Effector memory CD4-positive, alpha-beta T cell (primary cell): ENCODE results near the gene CA5A.
"Not testable (repeated sequence)": the region's sequence is repeated elsewhere in the genome, so short reads cannot be mapped to it uniquely, and the experiment has no call there.

Experiments
- DNase-seq, 3 donors: peaks; one replicate each; pipeline ENCODE4 v3.0.0-alpha.2; 2020
- H3K27ac ChIP-seq: 2 replicates; pipeline ENCODE4 v1.7.0; 2013; ENCODE audit warnings: mild to moderate bottlenecking, low read length, moderate library complexity; ENCODE audit not compliant: insufficient read depth, poor library complexity, severe bottlenecking
- H3K27me3 ChIP-seq: replicated peaks from 2 replicates; pipeline ENCODE4 v1.7.0; 2013; ENCODE audit warnings: mild to moderate bottlenecking, low read length; ENCODE audit not compliant: insufficient read depth, control insufficient read depth, poor library complexity, severe bottlenecking
- H3K36me3 ChIP-seq: 2 replicates; pipeline ENCODE4 v1.7.0; 2013; ENCODE audit warnings: mild to moderate bottlenecking, low read length, moderate library complexity; ENCODE audit not compliant: control insufficient read depth, insufficient read depth
- H3K4me1 ChIP-seq: 2 replicates; pipeline ENCODE4 v1.7.0; 2013; ENCODE audit warnings: low read length, mild to moderate bottlenecking; ENCODE audit not compliant: control insufficient read depth, insufficient read depth, poor library complexity, severe bottlenecking
- H3K4me3 ChIP-seq: 2 replicates; pipeline ENCODE4 v1.7.0; 2013; ENCODE audit warnings: low read length, low read depth, mild to moderate bottlenecking; ENCODE audit not compliant: insufficient read depth, poor library complexity, severe bottlenecking
- H3K9me3 ChIP-seq: 2 replicates; pipeline ENCODE4 v1.7.0; 2013; ENCODE audit warnings: mild to moderate bottlenecking, low read length, moderate library complexity; ENCODE audit not compliant: control insufficient read depth

CA5A gene

DNA sequence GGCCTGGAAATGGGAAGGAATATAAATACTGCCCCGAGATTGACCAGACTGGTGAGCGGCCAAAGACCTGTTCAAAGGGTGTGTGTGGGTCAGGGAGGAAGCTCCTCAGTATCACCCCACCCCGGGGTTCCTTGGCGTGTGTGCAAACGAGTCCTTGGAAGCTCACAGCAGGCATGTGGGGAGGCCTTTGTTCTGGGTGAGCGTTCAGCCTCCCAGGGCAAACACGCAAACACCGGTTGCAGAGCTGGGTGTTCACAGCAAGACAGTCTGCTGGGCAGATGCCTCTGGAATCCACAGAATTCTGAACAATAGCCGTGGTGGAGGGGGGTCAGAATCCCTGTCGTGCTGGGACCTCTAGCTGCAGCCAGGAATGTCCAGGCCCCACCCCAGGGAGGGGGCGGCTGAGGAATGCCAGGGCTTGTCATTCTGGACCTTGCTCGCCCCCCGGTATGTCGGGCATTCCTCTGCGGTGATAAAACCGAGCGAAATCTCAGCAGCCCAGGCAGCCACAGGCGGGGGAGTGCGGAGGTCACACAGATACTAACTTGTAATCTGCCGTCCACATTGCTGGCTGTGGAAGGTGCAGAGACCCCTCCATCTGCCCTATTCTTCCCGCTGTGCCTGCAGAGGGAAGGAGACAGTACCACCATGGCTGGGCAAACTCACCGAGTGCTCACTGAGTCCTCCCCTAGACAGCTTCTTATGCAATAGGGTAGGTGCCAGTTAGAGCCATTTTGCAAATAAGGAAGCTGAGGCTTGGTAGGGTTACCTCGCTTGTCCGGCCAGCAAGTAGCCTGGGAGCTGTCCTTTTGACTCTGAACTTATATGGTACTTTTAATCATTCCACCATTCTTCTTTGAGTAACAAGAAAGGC, 65.7 kb downstream of the CA5A start:
- H3K4me3 ChIP-seq, H3K27ac ChIP-seq, H3K36me3 ChIP-seq, DNase-seq, H3K9me3 ChIP-seq, H3K27me3 ChIP-seq: not testable (repeated sequence)
- H3K4me1 ChIP-seq, result peaks cover 20% of the 10 kb centered on the region

DNA sequence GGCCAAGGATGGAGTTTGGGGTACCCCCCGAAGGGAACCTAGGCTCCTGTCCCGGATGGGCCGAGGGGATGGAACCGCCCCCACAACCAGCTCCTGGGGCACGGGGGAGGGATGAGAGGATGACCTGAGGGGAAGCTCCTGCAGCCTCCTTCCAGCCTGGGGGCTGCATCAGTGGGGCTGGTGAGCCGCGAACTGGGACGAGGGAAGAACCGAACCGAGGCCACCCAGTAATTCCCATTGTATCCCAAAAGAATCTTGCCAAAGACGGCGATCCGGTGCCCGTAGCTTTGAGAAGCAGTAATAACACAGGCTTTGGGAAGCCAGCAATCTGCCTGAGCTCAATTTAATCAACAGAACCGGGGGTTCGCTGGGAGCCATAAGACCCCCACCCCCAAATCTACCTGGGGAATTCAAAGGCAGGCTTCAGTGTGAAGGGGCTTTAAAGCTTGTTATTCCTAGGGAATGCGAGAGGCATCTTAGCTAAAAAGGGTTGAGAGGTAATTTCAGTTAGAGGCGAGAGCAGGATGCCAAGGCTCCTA, 66.4 kb downstream of the CA5A start:
- H3K4me1 ChIP-seq, result peaks cover 22% of the 10 kb centered on the region
- DNase-seq, H3K36me3 ChIP-seq, H3K27ac ChIP-seq, H3K4me3 ChIP-seq, H3K9me3 ChIP-seq, H3K27me3 ChIP-seq: not testable (repeated sequence)

GRCh38 chr16:87869061-87869878, 67.1 kb downstream of the CA5A start, which contains the start of gene SLC7A5:
TSS of gene SLC7A5 (minus strand) at chr16:87869507. CDS start at chr16:87869422, 85 bp downstream.
- not testable (repeated sequence) for H3K36me3 ChIP-seq, H3K9me3 ChIP-seq, H3K27me3 ChIP-seq
- Histone ChIP-seq H3K4me3 (peak within 1 kb of the TSS; percentile 50), H3K27ac (peak within 1 kb of the TSS; percentile 70), H3K4me1 (peaks cover 22% of the 10 kb centered on the region)
- peak; percentile 78 to 85 (median 81) for DNase-seq

- peak; percentile 54 to 69 (median 58) for DNase-seq
Measured at GRCh38 chr16:87868254-87869029, 67.9 kb downstream of the CA5A start.

GRCh38 chr16:87865902-87866555, 70.3 kb downstream of the CA5A start:
- not testable (repeated sequence) for H3K36me3 ChIP-seq, H3K4me3 ChIP-seq, H3K27me3 ChIP-seq, H3K9me3 ChIP-seq
- peak; percentile 41 to 78 (median 64) for DNase-seq
- H3K27ac ChIP-seq, result peak overlapping the region; percentile 27
- peaks cover 18% of the 10 kb centered on the region for H3K4me1 ChIP-seq

More at GRCh38 chr16:87868254-87869029, 67.9 kb downstream of the CA5A start:
- not testable (repeated sequence) for H3K36me3 ChIP-seq, H3K9me3 ChIP-seq, H3K27me3 ChIP-seq
- Histone ChIP-seq H3K4me1 (peaks cover 22% of the 10 kb centered on the region), H3K27ac (peak overlapping the region; percentile 70), H3K4me3 (peak overlapping the region; percentile 50)

DNA sequence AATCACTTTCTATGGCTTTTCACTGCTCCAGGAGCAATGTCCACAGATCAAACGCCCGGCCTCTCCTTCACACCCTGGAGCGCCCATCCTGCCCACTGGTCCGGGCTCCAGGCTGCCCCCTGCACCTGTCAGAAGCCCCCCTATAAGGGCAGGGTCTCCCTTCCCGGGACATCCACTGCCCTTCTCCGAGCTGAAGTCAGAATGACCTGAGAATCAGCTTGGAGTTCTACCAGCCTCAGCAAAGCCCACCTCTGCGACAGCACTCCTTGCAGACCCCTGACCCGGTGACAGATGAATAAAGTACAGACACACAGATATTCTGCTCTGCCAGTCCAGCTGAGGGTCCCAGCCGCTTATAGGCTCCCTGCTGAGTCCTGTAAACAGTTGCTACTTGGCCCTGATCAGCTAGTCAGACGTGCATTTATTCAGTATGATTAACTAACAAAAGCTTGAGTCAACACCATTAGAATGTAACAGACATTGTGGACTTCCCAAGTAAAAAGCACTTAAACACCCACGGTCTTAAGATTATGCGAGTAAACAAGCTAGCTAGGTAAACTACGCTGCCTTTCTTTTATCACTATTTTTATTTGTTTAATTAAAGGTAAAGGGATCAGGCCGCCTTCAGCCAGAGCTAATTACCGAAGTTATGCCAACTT, 71.9 kb downstream of the CA5A start:
- Histone ChIP-seq H3K4me3 (no peak overlapping the region), H3K27ac (no peak overlapping the region), H3K4me1 (peaks cover 15% of the 10 kb centered on the region), H3K27me3 (no peaks in the 10 kb centered on the region), H3K9me3 (no peaks in the 10 kb centered on the region), H3K36me3 (no peaks in the 10 kb centered on the region)
- no peak for DNase-seq

DNA sequence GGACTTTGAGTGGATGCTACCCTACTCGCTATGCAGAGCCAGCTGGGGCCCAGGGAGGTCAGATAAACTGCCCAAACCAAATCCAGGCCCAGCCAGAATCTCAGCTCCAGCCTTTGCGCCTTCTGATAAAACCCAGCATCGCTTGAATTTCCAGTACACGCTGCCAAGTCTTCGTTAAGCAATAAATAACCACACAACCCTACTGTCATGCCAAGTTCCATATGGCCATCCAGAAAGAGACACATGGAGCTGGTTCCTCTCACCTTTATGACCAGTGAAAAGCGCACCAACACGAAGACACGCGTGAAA, 73.0 kb downstream of the CA5A start:
- H3K36me3 ChIP-seq, H3K9me3 ChIP-seq, DNase-seq, H3K27me3 ChIP-seq, H3K4me3 ChIP-seq, H3K27ac ChIP-seq: not testable (repeated sequence)
- H3K4me1 ChIP-seq, result peaks cover 12% of the 10 kb centered on the region

- H3K36me3 ChIP-seq, H3K9me3 ChIP-seq, H3K4me3 ChIP-seq, H3K27me3 ChIP-seq, DNase-seq, H3K27ac ChIP-seq: not testable (repeated sequence)
- peaks cover 10% of the 10 kb centered on the region for H3K4me1 ChIP-seq
Measured at GRCh38 chr16:87862597-87863326, 73.6 kb downstream of the CA5A start.
